Mesenteric fat pad (tissue), 1 donor: ENCODE measurements around the gene GZMB. TPM values are rescaled to one million over a fixed set of nuclear protein-coding genes. Genes with fewer than 3 reads are reported as not detected.
"Not testable (repeated sequence)": the region's sequence is repeated elsewhere in the genome, so short reads cannot be mapped to it uniquely, and the experiment has no call there.

ENCODE experiments used
- DNase-seq: peaks from one replicate; pipeline ENCODE4 v3.0.0-alpha.2; 2020; ENCODE audit warnings: low spot score
- long read RNA-seq: library from polyadenylated mRNA; unstranded; transcript quantifications from one replicate; pipeline ENCODE4 v2.0.0, GENCODE V29; 2020
- total RNA-seq: library from RNA; stranded (reverse); fragmentation: NEBNext Ultra II Directional; extraction: Animal tissue kit (Norgen Biotek cat#: 25700); gene quantifications from one replicate; pipeline ENCODE4 v1.2.1, GENCODE V29; 2021
- donor health status: DM: yes; HTN: yes; CAD: no.

Gene GZMB, protein sequence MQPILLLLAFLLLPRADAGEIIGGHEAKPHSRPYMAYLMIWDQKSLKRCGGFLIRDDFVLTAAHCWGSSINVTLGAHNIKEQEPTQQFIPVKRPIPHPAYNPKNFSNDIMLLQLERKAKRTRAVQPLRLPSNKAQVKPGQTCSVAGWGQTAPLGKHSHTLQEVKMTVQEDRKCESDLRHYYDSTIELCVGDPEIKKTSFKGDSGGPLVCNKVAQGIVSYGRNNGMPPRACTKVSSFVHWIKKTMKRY
- total RNA-seq: 2.0 TPM
- long read RNA-seq, partial matches to known transcripts: 0 of 2 reads
- long read RNA-seq, other reads (novel, unspliced or antisense): 0 of 2 reads

DNA sequence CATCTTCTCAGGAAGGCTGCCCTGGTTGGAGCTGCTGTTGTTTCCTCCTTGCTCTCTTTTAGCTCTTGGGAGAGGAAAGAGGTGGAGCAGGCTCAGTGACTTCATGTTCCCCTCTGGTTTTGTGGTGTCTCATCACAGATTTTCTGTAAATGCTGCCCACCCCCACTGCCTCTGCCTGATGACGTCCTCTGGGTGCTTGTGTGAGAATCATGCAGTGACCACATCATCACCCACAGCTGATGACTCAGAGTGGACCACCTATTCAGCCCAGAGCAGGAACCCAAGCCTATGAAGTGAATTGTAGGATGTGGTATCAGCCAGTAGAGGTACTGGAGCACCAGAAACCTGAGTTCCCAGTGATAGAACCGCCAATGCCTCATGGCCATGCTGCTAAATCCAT, at the start of gene GZMB:
Gene GZMB (minus strand): TSS at position 33 of the 400 bp plus-strand sequence. CDS start 30 bp downstream, at position 3.
- DNase-seq: no peak

DNA sequence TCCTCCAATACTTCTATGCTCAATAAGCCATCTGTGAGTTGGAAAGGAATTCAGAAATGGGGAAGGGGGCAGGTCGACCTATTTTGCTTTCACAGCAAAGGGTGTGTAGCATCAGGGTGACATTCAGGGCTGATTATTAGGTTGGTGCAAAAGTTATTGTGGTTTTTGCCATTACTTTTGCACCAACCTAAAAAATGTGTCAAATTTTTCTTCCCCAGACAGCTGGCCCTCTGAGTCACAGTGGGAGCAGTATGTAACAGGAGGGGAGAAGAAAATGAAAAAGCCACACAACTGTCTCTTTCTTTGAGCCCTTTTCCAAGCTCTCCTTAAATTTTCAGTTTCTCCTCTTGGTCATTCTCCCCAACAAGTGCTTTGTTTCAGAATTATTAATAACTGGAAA, 47.1 kb upstream of the GZMB start:
- no peak for DNase-seq

GRCh38 chr14:24680516-24680915, 46.5 kb upstream of the GZMB start:
- no peak for DNase-seq

DNA sequence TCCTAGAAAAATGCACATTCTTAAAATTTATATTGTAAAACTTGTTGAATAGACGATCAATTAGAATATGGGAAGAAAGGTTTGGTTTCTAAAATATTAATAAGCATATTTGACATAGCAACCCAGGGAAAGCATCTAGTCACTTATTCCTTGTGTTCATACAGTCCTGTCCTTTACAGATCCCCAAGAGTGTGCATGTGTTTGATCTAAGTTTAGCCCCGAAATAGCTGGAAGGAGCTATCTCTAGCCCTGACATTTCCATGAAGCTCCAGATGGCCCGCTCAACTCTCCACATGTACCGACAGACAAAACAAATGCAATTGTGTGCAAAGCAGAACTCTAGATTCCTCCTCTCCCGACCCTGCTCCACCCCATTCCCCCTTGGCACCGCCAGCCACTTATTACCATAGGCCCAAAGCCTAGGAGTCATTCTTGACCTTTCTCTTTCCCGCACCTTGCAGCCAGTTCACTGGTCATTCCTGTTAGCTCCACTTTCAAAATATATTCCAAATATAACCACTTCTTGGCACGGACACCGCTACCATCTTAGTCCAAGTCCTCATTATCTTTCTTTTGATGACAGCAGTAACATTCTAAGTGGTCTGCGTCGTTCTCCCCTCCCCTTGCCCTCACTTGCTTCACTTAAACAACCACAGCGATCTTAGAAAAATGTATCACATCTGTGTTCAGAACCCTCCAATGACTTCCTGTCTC, 45.4 kb upstream of the GZMB start:
- no peak for DNase-seq

- DNase-seq: no peak
Measured at GRCh38 chr14:24678801-24679247, 44.8 kb upstream of the GZMB start.

GRCh38 chr14:24677956-24678355, 44.0 kb upstream of the GZMB start:
- no peak for DNase-seq

- DNase-seq: no peak
Measured at GRCh38 chr14:24674204-24674970, 40.4 kb upstream of the GZMB start.

GRCh38 chr14:24673534-24674203, 39.7 kb upstream of the GZMB start:
- no peak for DNase-seq

DNA sequence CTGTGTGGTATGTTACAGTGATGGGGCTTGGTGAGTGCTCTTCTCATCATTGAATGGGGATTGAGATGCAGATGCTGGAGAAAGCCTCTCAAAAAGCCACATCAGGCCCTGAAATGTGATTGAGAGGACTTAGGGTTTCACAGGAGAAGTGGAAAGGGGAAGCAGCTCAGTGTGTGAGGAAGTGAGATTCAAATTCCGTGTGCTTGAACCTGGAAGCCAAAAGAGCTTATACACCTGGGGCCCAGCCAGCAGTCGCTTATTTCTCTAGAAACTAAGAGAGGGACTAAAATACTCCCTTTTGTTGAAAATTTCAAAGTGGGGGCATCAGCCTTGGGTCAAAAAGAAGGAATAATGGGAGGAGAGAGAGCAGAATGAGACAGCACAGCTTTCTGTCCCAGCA, 39.1 kb upstream of the GZMB start:
- no peak for DNase-seq

- no peak for DNase-seq
Measured at GRCh38 chr14:24670594-24670993, 36.6 kb upstream of the GZMB start.

DNA sequence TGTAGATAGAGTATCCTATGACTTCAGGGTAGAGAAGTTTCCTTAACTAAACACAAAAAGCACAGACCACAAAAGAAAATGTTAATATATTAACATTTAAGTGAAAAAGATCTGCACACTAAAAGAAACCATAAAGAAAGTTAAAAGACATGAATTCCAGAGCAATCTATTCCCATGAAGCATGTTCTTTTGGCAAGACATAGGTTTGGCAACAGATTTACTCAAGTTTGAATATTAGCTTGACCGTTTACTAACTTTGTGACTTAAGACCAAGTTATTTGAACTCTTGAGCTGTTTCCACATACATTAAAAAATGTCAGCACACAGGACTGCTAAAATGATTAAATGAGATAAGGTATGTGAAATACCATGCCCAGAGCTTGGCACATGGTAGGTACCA, 35.7 kb upstream of the GZMB start:
- DNase-seq: no peak

DNA sequence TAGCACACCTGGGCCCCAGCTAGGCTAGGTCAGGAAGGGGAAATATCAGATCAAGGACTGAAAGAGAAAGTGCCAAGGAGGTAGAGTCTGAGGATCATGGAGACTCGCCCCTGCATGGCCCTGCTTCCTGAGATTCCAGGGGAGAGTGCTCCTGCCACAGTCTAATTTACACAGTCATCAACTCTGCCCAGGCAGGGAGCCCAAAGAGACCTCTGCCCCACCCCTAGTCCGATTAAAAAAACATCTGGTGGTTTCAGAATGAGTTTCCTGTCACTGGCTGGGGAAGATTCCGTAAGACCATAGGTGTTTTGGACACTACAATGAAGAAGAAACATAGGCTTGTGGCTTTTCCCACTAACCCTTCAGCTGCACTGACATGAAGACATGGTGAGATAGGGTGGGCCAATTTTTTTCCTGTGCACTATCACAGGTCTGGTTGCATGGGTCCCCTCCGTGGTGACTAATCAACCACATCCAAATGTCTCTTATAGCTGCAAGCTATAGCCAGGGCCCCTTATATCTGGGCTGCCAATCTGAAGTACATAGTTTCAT, 31.5 kb upstream of the GZMB start:
- no peak for DNase-seq

DNA sequence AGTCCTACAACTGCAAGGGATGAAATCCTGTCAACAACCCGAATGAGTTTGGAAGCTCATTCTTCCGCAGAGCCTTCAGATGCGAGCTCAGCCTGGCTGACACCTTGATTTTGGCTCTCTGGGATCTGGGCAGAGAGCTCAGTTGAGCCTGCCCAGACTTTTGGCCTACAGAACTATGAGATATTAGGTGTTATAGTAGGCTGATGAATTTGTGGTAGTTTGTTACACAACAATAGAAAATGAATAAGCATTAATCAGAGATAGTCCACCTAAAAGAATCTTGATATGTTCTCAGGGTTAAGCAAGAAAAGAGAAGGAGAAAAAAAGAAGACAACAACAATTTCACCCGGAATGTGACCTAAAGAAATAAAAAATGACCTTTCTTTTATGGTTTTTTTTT, 30.4 kb upstream of the GZMB start:
- DNase-seq: no peak

DNA sequence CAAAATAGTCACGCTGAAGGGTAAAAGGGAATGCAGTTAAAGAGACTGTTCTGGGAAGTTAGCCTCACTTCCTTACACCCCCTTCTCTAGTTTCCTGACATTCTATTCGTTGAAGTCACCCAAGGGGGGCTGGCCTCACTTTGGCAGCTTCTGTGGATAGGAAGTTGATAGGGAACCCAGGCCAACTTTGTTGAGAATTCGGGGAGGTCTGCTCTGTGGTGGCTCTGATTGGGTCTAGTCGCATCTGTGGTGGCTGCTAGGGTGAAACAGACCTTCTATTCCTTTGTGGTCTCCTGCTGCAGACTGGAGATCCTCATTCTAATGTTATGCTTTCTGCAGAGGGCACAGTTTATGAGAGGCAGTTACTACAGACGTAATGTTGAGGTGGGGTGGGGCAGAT, 28.8 kb upstream of the GZMB start:
- no peak for DNase-seq

GRCh38 chr14:24659916-24660570, 26.1 kb upstream of the GZMB start:
- DNase-seq: no peak

- not testable (repeated sequence) for DNase-seq
Measured at GRCh38 chr14:24648361-24648760, 14.4 kb upstream of the GZMB start.

DNA sequence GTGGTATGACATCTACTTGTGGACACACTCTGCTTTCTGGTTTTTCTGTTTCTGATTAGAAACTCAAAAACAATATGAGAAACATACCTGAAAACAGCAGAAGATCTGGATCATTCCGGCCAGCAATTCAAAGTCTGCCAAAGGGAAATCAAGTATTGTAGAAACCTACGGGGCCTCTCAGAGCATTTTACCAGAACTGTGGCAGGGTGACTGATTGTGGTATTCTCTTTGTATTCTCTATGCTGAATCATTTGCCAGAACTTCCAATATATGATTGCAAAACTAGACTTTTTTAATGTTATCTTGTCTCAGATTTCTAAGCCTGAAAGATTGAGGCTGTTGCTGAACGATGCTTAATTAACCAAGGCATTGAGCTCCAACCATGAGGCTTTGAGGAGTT, 5.9 kb upstream of the GZMB start:
- no peak for DNase-seq

DNA sequence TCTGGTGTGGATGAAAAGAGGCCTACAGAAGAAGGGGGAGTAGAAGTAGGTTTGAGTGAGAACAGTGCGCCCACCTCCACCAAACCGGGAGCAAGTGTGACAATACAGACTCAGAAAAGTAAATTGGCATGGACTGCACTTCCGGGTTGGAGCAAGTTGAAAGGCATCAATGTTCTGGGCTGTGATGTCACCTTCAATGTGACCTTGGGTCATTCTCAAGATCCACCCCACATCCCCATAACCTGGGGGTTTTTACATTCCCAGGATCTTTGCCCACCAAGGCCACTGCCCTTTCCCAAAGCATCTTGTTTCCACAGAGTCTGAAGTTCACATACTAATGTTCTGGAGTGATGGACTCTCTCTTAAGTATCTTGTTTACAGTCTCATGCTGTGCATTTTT, 5.3 kb upstream of the GZMB start:
- no peak for DNase-seq

DNA sequence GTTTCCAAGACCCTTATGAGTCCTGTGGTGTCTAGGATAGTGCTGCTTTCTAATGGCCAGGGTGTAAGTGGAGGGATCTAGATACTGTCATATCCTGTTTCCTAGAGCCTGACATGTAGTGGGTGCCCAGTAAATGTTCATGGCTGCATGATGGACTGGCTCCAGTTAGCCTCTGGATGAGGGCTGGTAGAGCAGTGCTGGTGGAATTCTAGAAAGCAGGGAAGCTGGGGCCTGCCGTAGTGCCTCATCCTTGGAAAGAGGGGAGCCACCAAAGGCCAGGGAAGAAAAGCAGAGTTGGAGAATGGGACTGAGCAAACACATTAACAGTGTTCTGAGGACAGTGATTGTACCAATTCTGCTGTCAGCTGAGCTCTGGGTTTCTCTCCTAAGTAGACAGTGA, 637 bp downstream of the GZMB start:
- no peak for DNase-seq

- no peak for DNase-seq
Measured at GRCh38 chr14:24632761-24633160, 1.2 kb downstream of the GZMB start.

DNA sequence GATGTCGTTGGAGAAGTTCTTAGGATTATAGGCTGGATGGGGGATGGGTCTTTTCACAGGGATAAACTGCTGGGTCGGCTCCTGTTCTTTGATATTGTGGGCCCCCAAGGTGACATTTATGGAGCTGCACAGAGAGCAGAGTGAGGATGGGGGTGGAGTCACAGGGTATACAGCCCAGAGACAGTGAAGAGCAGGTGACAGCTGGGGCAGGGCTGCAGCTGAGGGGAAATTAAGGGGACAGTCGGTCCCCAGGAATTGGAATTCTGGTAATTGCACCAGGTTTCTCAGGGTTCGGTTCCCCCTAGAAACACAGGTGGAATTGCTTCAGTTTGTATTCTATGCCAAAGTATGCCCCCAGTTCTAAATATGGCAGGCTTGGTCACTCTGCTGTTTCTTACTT, 1.7 kb downstream of the GZMB start:
- DNase-seq: no peak
